ENCODE data around the gene DOC2B.
"Not testable (repeated sequence)": the region's sequence is repeated elsewhere in the genome, so short reads cannot be mapped to it uniquely, and the experiment has no call there.

GRCh38 chr17:113111-113510 is 68.3 kb downstream of the DOC2B start:
- not testable (repeated sequence) for TF ChIP-seq CTCF, POLR2A (IDR thresholded peaks at IDR 0.05)
